Parathyroid adenoma (tissue), 2 donors: Measurements from ENCODE around the gene LAMA5.

Experiments
- H2AFZ ChIP-seq: fragments of 300-600 bp; sonication (generic); one replicate; pipeline ENCODE4 v1.7.0; 2017; ENCODE audit warnings: antibody characterized with exemption, mild to moderate bottlenecking
- H3K27ac ChIP-seq: fragments of 300-600 bp; sonication (generic); one replicate; pipeline ENCODE4 v1.7.0; 2017
- H3K27me3 ChIP-seq: fragments of 300-600 bp; sonication (generic); one replicate; pipeline ENCODE4 v1.7.0; 2017; ENCODE audit warnings: low read length; ENCODE audit not compliant: control insufficient read depth, insufficient read depth
- H3K36me3 ChIP-seq: fragments of 300-600 bp; sonication (generic); one replicate; pipeline ENCODE4 v1.7.0; 2017; ENCODE audit warnings: low read length; ENCODE audit not compliant: control insufficient read depth, insufficient read depth
- H3K4me1 ChIP-seq: fragments of 300-600 bp; sonication (generic); one replicate; pipeline ENCODE4 v1.7.0; 2017; ENCODE audit warnings: control low read depth
- H3K4me2 ChIP-seq: fragments of 300-600 bp; sonication (generic); one replicate; pipeline ENCODE4 v1.7.0; 2017; ENCODE audit warnings: low read length
- H3K4me3 ChIP-seq: fragments of 300-600 bp; sonication (generic); one replicate; pipeline ENCODE4 v1.7.0; 2017; ENCODE audit warnings: low read depth, low read length
- H3K79me2 ChIP-seq: fragments of 300-600 bp; sonication (generic); one replicate; pipeline ENCODE4 v1.7.0; 2017; ENCODE audit warnings: control low read depth
- H3K9ac ChIP-seq: fragments of 300-600 bp; sonication (generic); one replicate; pipeline ENCODE4 v1.7.0; 2017; ENCODE audit warnings: mild to moderate bottlenecking
- H3K9me3 ChIP-seq: fragments of 300-600 bp; sonication (generic); one replicate; pipeline ENCODE4 v1.7.0; 2017; ENCODE audit warnings: low read length; ENCODE audit not compliant: control insufficient read depth
- TF ChIP-seq, protein P1 (sequence below): fragments of 300-600 bp; sonication (generic); IDR thresholded peaks from one replicate; pipeline ENCODE4 v1.7.0; 2017; ENCODE audit warnings: antibody characterized with exemption, mild to moderate bottlenecking
- donor health status: primary hyperparathyroidism.

Gene LAMA5

DNA sequence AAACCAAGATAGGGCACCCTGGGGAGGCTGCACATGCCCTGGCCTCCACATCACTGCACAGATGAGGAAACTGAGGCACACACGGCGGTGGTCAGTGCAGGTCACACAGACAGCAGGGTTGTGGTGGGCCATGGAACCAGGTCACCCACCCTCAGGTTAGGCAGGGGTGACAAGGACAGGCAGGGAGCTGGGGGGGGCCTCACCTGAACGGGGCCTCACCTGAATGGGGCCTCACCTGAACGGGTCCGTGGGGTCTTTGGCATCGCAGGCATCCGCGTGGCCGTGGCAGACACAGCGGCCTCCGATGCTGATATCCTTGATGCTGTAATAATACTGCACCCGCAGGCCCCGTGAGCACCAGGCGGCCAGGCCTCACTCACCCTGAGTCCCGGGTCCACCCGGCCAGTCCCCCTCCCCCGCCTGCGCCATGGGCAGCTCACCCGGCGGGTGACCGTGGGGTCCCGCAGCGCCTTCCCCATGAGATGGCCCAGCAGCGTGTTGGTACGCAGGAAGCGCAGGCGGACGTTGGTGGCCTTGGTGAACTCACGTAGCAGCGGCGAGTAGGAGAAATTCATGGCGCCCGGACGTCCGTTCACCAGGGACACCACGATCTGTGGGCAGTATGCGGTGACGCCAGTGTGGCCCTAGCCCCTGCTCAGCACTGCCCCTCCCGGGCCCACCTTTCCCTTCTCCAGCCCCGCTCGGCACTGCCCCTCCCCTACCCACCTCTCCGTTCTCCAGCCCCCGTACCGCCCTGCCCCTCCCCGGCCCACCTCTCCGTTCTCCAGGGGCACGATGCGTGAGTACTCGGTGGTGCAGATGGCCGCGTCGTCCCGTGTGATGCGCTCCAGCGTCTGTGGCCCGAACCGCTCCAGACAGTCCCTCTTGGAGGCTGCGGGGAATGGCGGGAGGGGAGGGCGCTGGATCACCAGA lies 15.4 kb downstream of the LAMA5 start:
- Histone ChIP-seq H2AFZ (no peak overlapping the region), H3K9ac (no peak overlapping the region), H3K27me3 (no peaks in the 10 kb centered on the region), H3K9me3 (no peaks in the 10 kb centered on the region), H3K4me2 (no peak overlapping the region), H3K79me2 (peaks cover 2% of the 10 kb centered on the region), H3K36me3 (no peaks in the 10 kb centered on the region), H3K4me3 (no peak overlapping the region), H3K27ac (no peak overlapping the region), H3K4me1 (peaks cover 11% of the 10 kb centered on the region)
- TF ChIP-seq, protein P1, sequence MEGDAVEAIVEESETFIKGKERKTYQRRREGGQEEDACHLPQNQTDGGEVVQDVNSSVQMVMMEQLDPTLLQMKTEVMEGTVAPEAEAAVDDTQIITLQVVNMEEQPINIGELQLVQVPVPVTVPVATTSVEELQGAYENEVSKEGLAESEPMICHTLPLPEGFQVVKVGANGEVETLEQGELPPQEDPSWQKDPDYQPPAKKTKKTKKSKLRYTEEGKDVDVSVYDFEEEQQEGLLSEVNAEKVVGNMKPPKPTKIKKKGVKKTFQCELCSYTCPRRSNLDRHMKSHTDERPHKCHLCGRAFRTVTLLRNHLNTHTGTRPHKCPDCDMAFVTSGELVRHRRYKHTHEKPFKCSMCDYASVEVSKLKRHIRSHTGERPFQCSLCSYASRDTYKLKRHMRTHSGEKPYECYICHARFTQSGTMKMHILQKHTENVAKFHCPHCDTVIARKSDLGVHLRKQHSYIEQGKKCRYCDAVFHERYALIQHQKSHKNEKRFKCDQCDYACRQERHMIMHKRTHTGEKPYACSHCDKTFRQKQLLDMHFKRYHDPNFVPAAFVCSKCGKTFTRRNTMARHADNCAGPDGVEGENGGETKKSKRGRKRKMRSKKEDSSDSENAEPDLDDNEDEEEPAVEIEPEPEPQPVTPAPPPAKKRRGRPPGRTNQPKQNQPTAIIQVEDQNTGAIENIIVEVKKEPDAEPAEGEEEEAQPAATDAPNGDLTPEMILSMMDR: no peak

DNA sequence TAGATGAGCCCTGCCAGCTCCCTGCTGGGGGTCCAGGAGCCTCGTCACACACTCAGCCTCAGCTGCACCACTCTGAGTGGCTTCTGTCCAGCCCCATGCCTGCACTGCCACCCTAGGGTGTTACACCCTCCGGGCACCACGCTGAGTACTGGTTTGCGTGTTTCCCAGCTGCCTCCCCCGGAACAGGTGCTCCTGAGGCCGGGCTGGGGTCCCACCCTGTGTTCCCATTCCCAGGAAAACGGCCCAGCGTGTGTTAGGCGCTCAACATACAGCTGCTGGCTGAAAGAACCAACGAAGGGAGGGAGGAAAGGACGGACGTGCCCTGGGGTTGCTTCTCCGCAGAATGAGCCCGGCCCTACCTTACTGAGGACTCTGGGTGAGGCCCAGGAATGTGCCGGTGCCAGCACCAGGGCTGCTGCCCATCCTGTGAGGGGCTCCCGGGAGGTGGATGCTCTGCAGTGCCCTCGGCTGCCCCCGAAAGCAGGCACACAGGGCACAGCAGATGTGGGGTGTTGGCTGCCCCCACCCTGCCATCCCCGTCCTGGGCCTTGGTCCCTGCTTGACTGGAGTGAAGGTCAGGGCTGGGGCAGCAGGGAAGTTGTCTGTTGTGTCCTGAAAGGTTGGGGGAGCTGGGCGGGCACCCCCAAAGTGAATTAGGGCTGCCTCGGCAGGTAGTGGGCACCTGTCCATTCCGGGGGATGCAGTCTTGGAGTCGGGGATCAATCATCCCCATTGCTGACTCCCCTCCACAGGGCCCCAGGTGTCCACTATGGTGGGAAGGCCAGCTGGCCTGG lies 16.3 kb downstream of the LAMA5 start:
- H3K4me1 ChIP-seq: peaks cover 2% of the 10 kb centered on the region
- H3K9me3 ChIP-seq: no peaks in the 10 kb centered on the region
- peaks cover 2% of the 10 kb centered on the region for H3K79me2 ChIP-seq
- no peak overlapping the region for H2AFZ ChIP-seq
- H3K27me3 ChIP-seq: no peaks in the 10 kb centered on the region
- TF ChIP-seq, protein P1: no peak
- H3K27ac ChIP-seq: no peak overlapping the region
- no peak overlapping the region for H3K4me3 ChIP-seq
- H3K4me2 ChIP-seq: no peak overlapping the region
- H3K36me3 ChIP-seq: no peaks in the 10 kb centered on the region
- no peak overlapping the region for H3K9ac ChIP-seq

DNA sequence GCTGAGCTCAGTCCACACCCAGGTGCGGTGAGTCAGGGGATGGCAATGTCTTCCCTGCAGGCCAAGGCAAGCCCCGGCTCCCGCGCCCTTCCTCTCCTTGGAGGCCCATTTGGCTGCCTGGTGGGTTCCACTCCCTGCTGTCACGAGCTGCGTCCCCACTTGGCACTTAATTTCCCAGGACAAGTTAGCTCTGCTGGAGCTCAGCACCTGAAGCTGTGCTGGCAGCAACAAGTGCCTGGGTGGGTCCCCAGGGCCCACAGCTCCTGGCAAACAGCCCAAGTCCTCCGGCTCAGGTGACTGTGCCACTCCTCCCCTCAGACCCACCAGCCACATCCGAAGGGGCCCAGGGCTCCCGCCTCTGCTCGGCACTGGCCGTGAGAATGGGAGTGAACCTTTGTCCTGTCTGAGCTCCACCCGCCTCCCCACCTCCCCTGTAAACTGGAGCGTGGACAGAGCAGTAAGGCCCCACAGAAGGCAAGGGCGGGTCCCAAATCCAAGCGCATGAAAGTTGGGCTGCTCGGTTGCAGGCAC lies 16.9 kb downstream of the LAMA5 start:
- no peaks in the 10 kb centered on the region for H3K4me1 ChIP-seq
- no peaks in the 10 kb centered on the region for H3K36me3 ChIP-seq
- TF ChIP-seq, protein P1: no peak
- H3K79me2 ChIP-seq: peaks cover 1% of the 10 kb centered on the region
- H3K27ac ChIP-seq: no peak overlapping the region
- no peak overlapping the region for H2AFZ ChIP-seq
- no peak overlapping the region for H3K9ac ChIP-seq
- H3K4me2 ChIP-seq: no peak overlapping the region
- no peak overlapping the region for H3K4me3 ChIP-seq
- no peaks in the 10 kb centered on the region for H3K9me3 ChIP-seq
- H3K27me3 ChIP-seq: no peaks in the 10 kb centered on the region

DNA sequence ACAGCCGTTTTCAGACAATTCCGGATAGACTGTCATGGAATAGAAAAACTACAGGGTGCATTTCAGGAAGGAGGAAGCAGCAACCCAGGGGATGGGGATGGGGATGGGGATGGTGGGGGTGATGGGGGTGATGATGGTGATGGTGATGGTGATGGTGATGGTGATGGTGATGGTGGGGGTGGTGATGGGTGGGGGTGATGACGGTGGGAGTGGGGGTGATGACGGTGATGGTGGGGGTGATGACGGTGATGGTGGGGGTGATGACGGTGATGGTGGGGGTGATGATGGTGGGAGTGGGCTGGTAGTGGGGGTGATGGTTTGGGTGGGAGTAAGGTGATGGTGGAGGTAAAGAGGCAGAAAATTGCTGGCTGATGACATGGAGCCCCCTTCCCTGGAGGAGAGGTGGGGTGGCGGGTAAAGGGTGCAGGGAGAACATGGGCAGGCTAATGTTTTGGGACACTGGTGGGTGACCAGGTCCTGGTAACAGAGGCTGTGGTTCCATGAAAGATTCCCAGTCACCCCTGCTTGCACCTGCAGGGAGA lies 17.5 kb downstream of the LAMA5 start:
- Histone ChIP-seq H3K79me2 (no peaks in the 10 kb centered on the region), H3K27ac (no peak overlapping the region), H3K36me3 (no peaks in the 10 kb centered on the region)

More for the DNA sequence above, 17.5 kb downstream of the LAMA5 start:
- no peak overlapping the region for H2AFZ ChIP-seq
- no peaks in the 10 kb centered on the region for H3K4me1 ChIP-seq
- H3K9me3 ChIP-seq: no peaks in the 10 kb centered on the region
- H3K27me3 ChIP-seq: no peaks in the 10 kb centered on the region
- H3K4me3 ChIP-seq: no peak overlapping the region
- TF ChIP-seq, protein P1: no peak
- no peak overlapping the region for H3K4me2 ChIP-seq
- H3K9ac ChIP-seq: no peak overlapping the region
